ENCODE measurements around the gene NUS1. TPM values are rescaled to one million over a fixed set of nuclear protein-coding genes. Genes with fewer than 3 reads are reported as not detected.
"Not testable (repeated sequence)": the region's sequence is repeated elsewhere in the genome, so short reads cannot be mapped to it uniquely, and the experiment has no call there.

The NUS1 gene
- total RNA-seq, 1 donor from 2014 or later, result 14.5 TPM

DNA sequence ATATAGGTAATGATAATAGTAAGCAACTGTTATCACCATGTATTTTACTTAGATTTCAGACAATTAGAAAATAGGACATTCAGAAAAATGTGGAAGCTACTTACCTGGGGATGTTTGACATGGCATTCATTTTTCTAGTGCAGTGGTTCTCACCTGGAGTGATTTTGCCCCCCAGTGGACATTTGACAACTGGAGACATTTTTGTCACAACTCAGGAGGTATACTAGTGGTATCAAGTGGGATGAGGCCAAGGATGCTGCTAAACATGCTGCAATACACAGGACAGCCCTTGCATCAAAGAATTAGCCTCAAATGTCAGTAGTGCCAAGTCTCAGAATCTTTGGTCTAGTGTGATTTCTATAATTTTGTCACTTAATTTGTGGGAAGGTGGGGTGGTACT lies 36.1 kb downstream of the NUS1 start:
- DNase-seq (ENCODE audit: low read depth in 2 of 2), result peak in 1 of 2 donors; percentile 31

DNA sequence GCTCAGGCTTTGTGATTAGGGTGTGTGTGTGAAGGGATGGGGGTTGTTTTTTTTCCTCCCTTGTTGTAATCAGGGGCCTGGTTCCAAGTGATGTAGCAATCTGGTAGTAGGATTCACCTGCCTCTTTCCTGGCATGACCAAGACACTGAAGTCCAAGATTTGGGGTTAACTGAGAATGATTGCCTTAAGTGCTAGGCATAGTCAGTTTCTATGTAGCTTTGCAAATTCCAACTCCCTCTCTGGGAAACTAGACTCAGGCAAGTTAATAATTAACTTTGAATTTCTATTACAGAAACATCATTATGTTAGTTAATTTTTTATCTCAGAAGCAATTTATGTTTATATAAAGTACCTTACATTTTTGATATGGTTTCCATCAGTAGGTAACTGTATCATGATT lies 43.6 kb downstream of the NUS1 start:
- no peak for DNase-seq (ENCODE audit: low read depth in 2 of 2)

DNA sequence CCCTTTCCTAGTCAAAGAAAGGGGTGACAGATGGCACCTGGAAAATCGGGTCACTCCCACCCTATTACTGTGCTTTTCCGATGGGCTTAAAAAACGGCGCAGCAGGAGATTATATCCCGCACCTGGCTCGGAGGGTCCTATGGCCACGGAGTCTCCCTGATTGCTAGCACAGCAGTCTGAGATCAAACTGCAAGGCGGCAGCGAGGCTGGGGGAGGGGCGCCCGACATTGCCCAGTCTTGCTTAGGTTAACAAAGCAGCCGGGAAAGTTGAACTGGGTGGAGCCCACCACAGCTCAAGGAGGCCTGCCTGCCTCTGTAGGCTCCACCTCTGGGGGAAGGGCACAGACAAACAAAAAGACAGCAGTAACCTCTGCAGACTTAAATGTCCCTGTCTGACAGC lies 46.3 kb downstream of the NUS1 start:
- not testable (repeated sequence) for DNase-seq (ENCODE audit: low read depth in 2 of 2)

DNA sequence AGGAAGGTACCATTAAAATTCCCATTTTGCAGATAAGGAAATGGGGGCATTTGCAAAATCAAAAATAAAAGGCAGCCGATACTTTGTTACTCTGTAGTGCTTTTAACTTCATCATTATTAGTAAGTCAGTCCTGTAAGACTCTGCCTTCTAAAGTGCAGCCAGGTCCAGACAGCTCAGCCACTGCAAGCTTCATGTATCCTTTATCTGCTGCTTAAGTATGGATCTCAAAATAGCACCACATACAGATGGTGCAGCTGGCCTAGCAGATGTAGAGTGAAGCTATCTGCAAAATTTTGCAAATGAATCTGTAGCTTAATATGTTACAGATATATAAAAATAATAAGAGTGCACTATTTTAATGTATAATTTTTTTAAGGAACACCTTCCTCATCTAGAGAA lies 53.4 kb downstream of the NUS1 start:
- no peak for DNase-seq (ENCODE audit: low read depth in 2 of 2)

DNA sequence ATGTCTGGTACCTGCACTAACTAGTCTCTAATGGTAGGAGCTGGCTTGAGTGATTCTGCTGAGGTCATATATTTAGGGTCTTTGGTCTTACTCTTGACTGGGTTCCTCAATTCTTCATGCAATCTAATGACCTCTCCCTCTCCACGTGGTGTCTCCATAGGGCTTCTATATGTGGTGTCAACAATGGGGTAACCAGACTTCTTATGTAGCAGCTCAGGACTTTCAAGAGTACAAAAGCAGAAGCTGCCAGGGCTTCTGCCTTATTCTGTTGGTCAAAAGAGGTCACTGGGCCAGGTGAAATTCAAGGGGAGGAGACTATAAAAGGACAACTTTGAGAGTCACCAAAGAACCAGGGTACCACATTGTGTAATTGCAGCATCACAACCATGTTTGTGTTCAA lies 54.3 kb downstream of the NUS1 start:
- no peak for DNase-seq (ENCODE audit: low read depth in 2 of 2)

DNA sequence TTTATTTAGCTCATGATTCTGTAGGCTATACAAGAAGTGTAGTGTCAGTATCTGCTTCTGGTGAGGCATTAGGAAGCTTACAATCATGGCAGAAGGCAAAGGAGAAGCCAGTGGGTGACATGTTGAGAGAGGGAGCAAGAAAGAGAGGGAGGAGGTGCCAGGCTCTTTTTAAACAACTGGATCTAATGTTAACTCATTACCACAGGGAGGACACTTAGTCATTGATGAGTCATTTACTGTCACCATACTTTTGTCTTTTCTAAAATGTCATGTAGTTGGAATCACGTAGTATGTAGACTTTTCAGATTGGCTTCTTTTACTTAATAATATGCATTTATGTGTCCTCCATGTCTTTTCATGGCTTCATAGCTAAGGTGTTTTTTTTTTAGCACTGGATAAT lies 58.1 kb downstream of the NUS1 start:
- DNase-seq (ENCODE audit: low read depth in 2 of 2), result no peak

DNA sequence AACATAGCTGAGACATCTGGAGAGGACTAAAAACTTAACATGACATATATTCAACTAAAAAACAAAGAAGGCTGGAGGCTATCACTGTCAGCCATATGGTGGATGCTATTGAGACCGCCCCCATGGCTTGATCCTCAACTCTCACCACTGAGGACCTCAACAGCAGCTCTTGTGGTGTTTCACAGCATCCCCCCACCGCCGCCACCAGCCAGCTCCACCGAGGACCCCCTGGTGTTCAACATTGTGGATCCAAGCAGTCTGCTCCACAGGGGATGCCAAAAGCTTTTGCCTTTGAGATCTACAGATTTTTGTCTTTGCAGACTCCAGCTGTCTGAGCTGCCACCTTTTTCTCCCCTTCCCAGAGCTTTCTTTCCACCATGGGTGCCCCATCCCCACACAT lies 64.6 kb downstream of the NUS1 start:
- DNase-seq (ENCODE audit: low read depth in 2 of 2), result no peak

DNA sequence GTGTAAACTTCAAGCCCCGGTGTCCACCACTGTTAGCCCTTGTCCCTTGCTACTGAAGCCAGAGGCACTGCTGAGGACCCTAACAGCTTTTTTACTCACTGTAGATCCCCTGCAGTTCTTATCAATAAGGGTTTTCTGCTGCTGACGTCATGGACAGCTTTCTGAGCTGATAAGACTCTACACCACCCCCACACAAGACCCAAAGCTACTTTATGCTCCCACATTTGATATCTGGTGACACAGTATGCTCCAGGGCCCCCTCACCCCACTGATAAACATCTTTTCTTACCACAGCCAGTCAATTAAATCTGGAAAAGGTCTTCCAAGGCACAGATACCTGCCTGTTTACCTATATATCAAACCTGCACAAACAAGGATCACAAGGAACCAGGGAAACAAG lies 65.3 kb downstream of the NUS1 start:
- no peak for DNase-seq (ENCODE audit: low read depth in 2 of 2)

DNA sequence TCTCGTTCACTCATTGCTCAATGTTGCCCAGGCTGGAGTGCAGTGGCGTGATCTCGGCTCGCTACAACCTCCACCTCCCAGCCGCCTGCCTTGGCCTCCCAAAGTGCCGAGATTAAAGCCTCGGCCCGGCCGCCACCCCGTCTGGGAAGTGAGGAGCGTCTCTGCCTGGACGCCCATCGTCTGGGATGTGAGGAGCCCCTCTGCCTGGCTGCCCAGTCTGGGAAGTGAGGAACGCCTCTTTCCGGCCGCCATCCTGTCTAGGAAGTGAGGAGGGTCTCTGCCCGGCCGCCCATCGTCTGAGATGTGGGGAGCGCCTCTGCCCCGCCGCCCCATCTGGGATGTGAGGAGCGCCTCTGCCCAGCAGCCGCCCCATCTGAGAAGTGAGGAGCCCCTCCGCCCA lies 75.4 kb downstream of the NUS1 start:
- DNase-seq (ENCODE audit: low read depth in 2 of 2), result not testable (repeated sequence)

Other genes with a start within 250 kb of the NUS1 start
- gene ROS1, start 249.5 kb upstream of the NUS1 start, total RNA-seq, result not detected in 2 replicates
- gene DCBLD1, start 192.8 kb upstream of the NUS1 start, total RNA-seq, result 24.4 and 32.3 TPM in 2 replicates
- gene GOPC, start 73.0 kb upstream of the NUS1 start, total RNA-seq, result 22.0 and 34.1 TPM in 2 replicates
- gene SLC35F1, start 231.8 kb downstream of the NUS1 start, total RNA-seq, result not detected in 2 replicates